OCI-LY7 (cell line): ENCODE measurements around the gene SPRN. TPM values are rescaled to one million over a fixed set of nuclear protein-coding genes. Genes with fewer than 3 reads are reported as not detected.
A peak's percentile ranks its signal among the peaks of the same experiment; 100 is the strongest.

Source experiments
- BruUV-seq: library from RNA; stranded (reverse); fragments of 400-500 nt; replicated peaks from 2 replicates; lab custom pipeline; 2021; lab: Mats Ljungman, UMichigan
- CTCF ChIA-PET: fragments of 300-600 bp; sonication (Branson Sonifier 250); formaldehyde crosslinking; loops from one replicate; lab custom pipeline; 2022; ENCODE audit warnings: antibody characterized with exemption; ENCODE audit not compliant: unreplicated experiment; lab: Charles Lee
- POLR2A ChIA-PET: fragments of 300-600 bp; sonication (Branson Sonifier 250); formaldehyde crosslinking; loops from one replicate; lab custom pipeline; 2022; ENCODE audit warnings: antibody characterized with exemption; lab: Charles Lee
- DNase-seq: peaks from one replicate; pipeline ENCODE4 v3.0.0-alpha.2; 2015; ENCODE audit warnings: low spot score
- H2AFZ ChIP-seq: fragments of 200-600 bp; sonication (generic), shearing (Covaris generic); 2 replicates; pipeline ENCODE4 v1.6.1; 2014; ENCODE audit warnings: mild to moderate bottlenecking, antibody characterized with exemption, low read length, moderate library complexity
- H3K27ac ChIP-seq: fragments of 200-600 bp; sonication (generic); 2 replicates; pipeline ENCODE4 v1.5.1; 2014; ENCODE audit warnings: mixed run types, low read depth, mild to moderate bottlenecking, moderate library complexity, low read length, inconsistent platforms; ENCODE audit not compliant: poor library complexity, severe bottlenecking
- H3K36me3 ChIP-seq: fragments of 200-600 bp; sonication (generic); 2 replicates; pipeline ENCODE4 v1.6.1; 2014; ENCODE audit warnings: mild to moderate bottlenecking, antibody characterized with exemption, low read length, moderate library complexity, mixed read lengths; ENCODE audit not compliant: insufficient read depth
- H3K4me1 ChIP-seq: fragments of 200-600 bp; sonication (generic); 2 replicates; pipeline ENCODE4 v1.5.1; 2014; ENCODE audit warnings: mild to moderate bottlenecking, low read length; ENCODE audit not compliant: insufficient read depth, poor library complexity, severe bottlenecking
- H3K4me2 ChIP-seq: fragments of 200-600 bp; sonication (generic); 2 replicates; pipeline ENCODE4 v1.6.1; 2014; ENCODE audit warnings: mild to moderate bottlenecking, low read length
- H3K4me3 ChIP-seq: fragments of 200-600 bp; sonication (generic); 2 replicates; pipeline ENCODE4 v1.5.1; 2014; ENCODE audit warnings: mild to moderate bottlenecking, low read depth, low read length; ENCODE audit not compliant: poor library complexity, severe bottlenecking
- H3K79me2 ChIP-seq: fragments of 200-600 bp; sonication (generic); 2 replicates; pipeline ENCODE4 v1.6.1; 2016; ENCODE audit warnings: low read depth, mild to moderate bottlenecking, low read length, moderate library complexity, mixed read lengths; ENCODE audit not compliant: insufficient read depth
- H3K9me2 ChIP-seq: fragments of 200-600 bp; sonication (generic); 2 replicates; pipeline ENCODE4 v1.6.1; 2016; ENCODE audit warnings: mild to moderate bottlenecking, low read length, mixed read lengths; ENCODE audit not compliant: insufficient read depth
- H3K9me3 ChIP-seq: fragments of 200-600 bp; sonication (generic); 2 replicates; pipeline ENCODE4 v1.6.1; 2014; ENCODE audit warnings: mild to moderate bottlenecking, mixed run types, low read length, mixed read lengths
- H4K20me1 ChIP-seq: fragments of 200-600 bp; sonication (generic); 2 replicates; pipeline ENCODE4 v1.6.1; 2014; ENCODE audit warnings: mild to moderate bottlenecking, antibody characterized with exemption, low read length, moderate library complexity, mixed read lengths; ENCODE audit not compliant: insufficient read depth
- EZH2phosphoT487 ChIP-seq: fragments of 200-600 bp; sonication (generic); IDR thresholded peaks from 2 replicates; pipeline ENCODE4 v1.6.1; 2018; ENCODE audit warnings: low read depth, borderline replicate concordance, mild to moderate bottlenecking, mixed run types, antibody characterized with exemption, low read length, moderate library complexity, mixed read lengths
- intact Hi-C: fragments of 100-400 bp; cut with micrococcal nuclease; formaldehyde crosslinking; loops from one replicate; pipeline ENCODE4 v1.10.0; 2022; ENCODE audit not compliant: unreplicated experiment
- total RNA-seq, 2 experiments: library from RNA; depleted of rRNA in 1 of 2; stranded (reverse); fragments of >200 nt in 1 of 2; shearing (Covaris generic) in 1 of 2; gene quantifications; 2 replicates each; pipeline ENCODE4 v1.2.3, GENCODE V29; 2014 to 2022
- TF ChIP-seq, protein P1 (sequence below): fragments of 200-600 bp; sonication (generic); conservative IDR thresholded peaks from 2 replicates; pipeline ENCODE4 v1.5.1; 2014; ENCODE audit warnings: mild to moderate bottlenecking, antibody characterized with exemption, low read length, moderate library complexity, mixed read lengths

The SPRN gene
- total RNA-seq, 2 experiments from 2014 or later: not detected

DNA sequence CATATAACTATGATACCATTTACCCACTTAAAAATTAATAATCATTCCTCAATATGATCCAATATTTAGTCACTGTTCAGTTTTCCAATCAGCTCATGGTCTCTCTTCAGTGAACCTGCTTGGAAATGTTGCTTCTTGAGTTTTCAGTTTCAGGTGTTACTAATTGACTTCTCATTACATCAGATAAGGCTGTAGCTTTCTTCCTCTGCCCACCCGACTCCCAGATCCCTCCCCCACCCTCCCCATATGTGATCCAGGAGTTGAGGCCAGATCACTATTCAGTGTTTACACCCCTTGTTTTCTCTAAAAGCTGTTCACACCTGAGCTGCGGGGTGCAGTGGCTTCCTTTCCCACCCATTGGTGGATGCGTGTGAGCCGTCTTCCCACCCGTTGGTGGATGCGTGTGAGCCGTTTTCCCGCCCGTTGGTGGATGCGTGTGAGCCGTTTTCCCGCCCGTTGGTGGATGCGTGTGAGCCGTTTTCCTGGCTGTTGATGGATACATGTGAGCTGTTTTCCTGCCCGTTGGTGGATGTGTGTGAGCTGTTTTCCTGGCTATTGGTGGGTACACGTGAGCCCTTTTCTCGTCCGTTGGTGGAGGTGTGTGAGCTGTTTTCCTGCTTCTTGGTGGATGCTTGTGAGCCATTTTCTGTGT lies 33.7 kb downstream of the SPRN start:
- Histone ChIP-seq H3K36me3 (peaks cover 5% of the 10 kb centered on the region; the same call in 1 of the 2 replicates), H3K9me2 (no peaks in the 10 kb centered on the region), H3K79me2 (peaks cover 36% of the 10 kb centered on the region), H2AFZ (no peak overlapping the region; the same call in 1 of the 2 replicates), H3K4me1 (peaks cover 64% of the 10 kb centered on the region), H3K4me2 (peak overlapping the region; percentile 88), H3K27ac (peak overlapping the region; percentile 99), H3K4me3 (peak overlapping the region; percentile 74), H4K20me1 (no peaks in the 10 kb centered on the region), H3K9me3 (no peaks in the 10 kb centered on the region)
- no TSS peak for BruUV-seq
- CTCF ChIA-PET: interaction anchor here (0.6 to 1.7 kb wide), 4 partner anchors 12 to 66 kb away, joined by 3 to 9 read pairs (median 4); partner anchors contain the start of gene PAOX
- POLR2A ChIA-PET: interaction anchor here (0.6 to 1.3 kb wide), 8 partner anchors 13 to 67 kb away, joined by 3 to 7 read pairs (median 4); partner anchors contain the start of gene FUOM
- peak; percentile 64 for DNase-seq
- intact Hi-C loops: loop anchor here (5.0 kb wide), 2 partner anchors 83 to 1233 kb away; partner anchors contain the start of genes TUBGCP2 and ZNF511
- TF ChIP-seq EZH2phosphoT487: no peak
- TF ChIP-seq, protein P1, sequence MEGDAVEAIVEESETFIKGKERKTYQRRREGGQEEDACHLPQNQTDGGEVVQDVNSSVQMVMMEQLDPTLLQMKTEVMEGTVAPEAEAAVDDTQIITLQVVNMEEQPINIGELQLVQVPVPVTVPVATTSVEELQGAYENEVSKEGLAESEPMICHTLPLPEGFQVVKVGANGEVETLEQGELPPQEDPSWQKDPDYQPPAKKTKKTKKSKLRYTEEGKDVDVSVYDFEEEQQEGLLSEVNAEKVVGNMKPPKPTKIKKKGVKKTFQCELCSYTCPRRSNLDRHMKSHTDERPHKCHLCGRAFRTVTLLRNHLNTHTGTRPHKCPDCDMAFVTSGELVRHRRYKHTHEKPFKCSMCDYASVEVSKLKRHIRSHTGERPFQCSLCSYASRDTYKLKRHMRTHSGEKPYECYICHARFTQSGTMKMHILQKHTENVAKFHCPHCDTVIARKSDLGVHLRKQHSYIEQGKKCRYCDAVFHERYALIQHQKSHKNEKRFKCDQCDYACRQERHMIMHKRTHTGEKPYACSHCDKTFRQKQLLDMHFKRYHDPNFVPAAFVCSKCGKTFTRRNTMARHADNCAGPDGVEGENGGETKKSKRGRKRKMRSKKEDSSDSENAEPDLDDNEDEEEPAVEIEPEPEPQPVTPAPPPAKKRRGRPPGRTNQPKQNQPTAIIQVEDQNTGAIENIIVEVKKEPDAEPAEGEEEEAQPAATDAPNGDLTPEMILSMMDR: no peak

DNA sequence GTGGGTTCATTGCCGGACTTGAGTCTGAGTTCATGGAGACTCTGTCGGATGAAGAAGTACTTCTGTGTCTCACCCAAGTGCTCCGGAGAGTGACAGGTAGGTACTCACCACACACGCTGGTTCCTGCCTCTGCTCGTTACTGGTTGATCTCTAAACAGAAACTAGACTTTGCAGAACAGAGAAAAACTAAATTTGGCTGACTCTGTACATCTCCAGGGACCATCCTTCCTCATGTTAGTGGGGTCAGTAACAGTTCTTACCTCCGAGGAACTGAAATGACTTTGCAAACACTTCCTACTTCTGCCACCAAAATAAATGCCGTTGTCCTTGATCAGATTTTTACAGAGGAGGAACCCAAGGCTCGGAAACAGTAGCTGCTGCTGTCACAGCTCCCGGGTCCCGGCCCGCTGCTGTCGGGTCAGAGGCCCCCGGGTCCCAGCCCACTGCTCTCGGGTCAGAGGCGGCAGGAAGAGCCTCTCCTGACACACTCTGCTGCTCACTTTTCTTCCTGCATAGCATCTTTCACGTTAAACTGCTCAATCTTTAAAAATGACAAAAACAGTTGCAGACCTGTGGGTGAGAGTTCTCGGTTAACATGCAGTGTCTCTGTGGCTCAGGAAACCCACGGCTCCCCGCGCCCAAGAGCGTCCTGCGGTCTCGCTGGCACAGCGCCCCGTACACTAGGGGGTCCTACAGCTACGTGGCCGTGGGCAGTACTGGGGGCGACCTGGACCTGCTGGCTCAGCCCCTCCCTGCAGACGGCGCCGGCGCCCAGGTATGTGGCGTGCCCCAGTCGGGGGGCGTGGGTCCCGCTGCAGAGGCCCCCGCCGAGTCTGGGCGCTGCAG lies 35.2 kb downstream of the SPRN start:
- peak; percentile 98 for DNase-seq
- Histone ChIP-seq H3K79me2 (peaks cover 21% of the 10 kb centered on the region; the same call in 1 of the 2 replicates), H3K27ac (peak overlapping the region; percentile 99), H3K9me2 (no peaks in the 10 kb centered on the region), H3K36me3 (no peaks in the 10 kb centered on the region), H3K9me3 (no peaks in the 10 kb centered on the region), H3K4me2 (peak overlapping the region; percentile 88), H3K4me3 (peak overlapping the region; percentile 74), H3K4me1 (peaks cover 58% of the 10 kb centered on the region), H4K20me1 (no peaks in the 10 kb centered on the region), H2AFZ (peak overlapping the region; percentile 5; the same call in 1 of the 2 replicates)
- intact Hi-C loops: loop anchor here (2.0 kb wide), 2 partner anchors 30 to 60 kb away; partner anchors contain the start of gene FUOM
- TF ChIP-seq EZH2phosphoT487: no peak
- TF ChIP-seq, protein P1: peak; percentile 36; the same call in 1 of the 2 replicates
- TSS peak; percentile 34 for BruUV-seq
- CTCF ChIA-PET: interaction anchor here (1.7 kb wide), 1 partner anchor 60 kb away, joined by 4 read pairs; no protein-coding TSS in a partner anchor
- POLR2A ChIA-PET: interaction anchor here (0.6 to 1.4 kb wide), 4 partner anchors 9 to 86 kb away, joined by 3 read pairs; no protein-coding TSS in a partner anchor
